B cell (primary cell): Measurements from ENCODE around the gene HSD17B14. TPM values are rescaled to one million over a fixed set of nuclear protein-coding genes. Genes with fewer than 3 reads are reported as not detected.

ENCODE experiments used
- ATAC-seq: fragments of 200-7000 bp; cut with Tn5 transposase; one replicate; pipeline ENCODE4 v1.10.0; 2021; ENCODE audit warnings: low read depth, mild to moderate bottlenecking, moderate number of reproducible peaks, moderate library complexity
- CTCF ChIA-PET: fragments of 350-600 bp; sonication (Branson Sonifier 250); formaldehyde crosslinking; loops from one replicate; lab custom pipeline; 2021; ENCODE audit warnings: antibody characterized with exemption, inconsistent platforms; lab: Charles Lee
- POLR2A ChIA-PET: fragments of 350-600 bp; sonication (Branson Sonifier 250); formaldehyde crosslinking; loops from one replicate; lab custom pipeline; 2021; ENCODE audit warnings: antibody characterized with exemption; lab: Charles Lee
- DNase-seq: peaks from one replicate; pipeline ENCODE4 v3.0.0; 2013
- H2AFZ ChIP-seq: 2 replicates; pipeline ENCODE4 v1.6.1; 2012; ENCODE audit warnings: mild to moderate bottlenecking, low read depth, low read length; ENCODE audit not compliant: insufficient read depth, poor library complexity, severe bottlenecking
- H3K27ac ChIP-seq, 2 donors: 1 replicate in 1 of 2; 2 replicates in 1 of 2; pipeline ENCODE4 v1.5.1; 2012 to 2013; ENCODE audit warnings: low read length in 2 of 2, mild to moderate bottlenecking in 2 of 2, moderate library complexity in 1 of 2
- H3K27me3 ChIP-seq, 4 experiments: fragments of 200-600 bp in 1 of 4; sonication (generic) in 1 of 4; replicated peaks in 1 of 4; 1 replicate in 2 of 4; 2 replicates in 2 of 4; pipeline versions ENCODE4 v1.6.1 to v1.7.0; 2013 to 2016; ENCODE audit warnings: low read length in 3 of 4, mild to moderate bottlenecking in 2 of 4, mixed read lengths in 1 of 4, moderate library complexity in 1 of 4; ENCODE audit not compliant: insufficient read depth in 4 of 4, control insufficient read depth in 3 of 4; ENCODE audit errors: control extremely low read depth in 1 of 4
- H3K36me3 ChIP-seq, 2 experiments: replicated peaks in 1 of 2; 1 replicate in 1 of 2; 2 replicates in 1 of 2; pipeline versions ENCODE4 v1.6.1 to v1.7.1; 2013; ENCODE audit warnings: low read length in 1 of 2; ENCODE audit not compliant: insufficient read depth in 2 of 2, control insufficient read depth in 1 of 2; ENCODE audit errors: control extremely low read depth in 1 of 2, extremely low read depth in 1 of 2
- H3K4me1 ChIP-seq, 2 donors: fragments of 200-600 bp in 1 of 2; sonication (generic) in 1 of 2; 1 replicate in 1 of 2; 2 replicates in 1 of 2; pipeline versions ENCODE4 v1.5.1 to v1.6.1; 2013 to 2017; ENCODE audit warnings: low read length in 2 of 2; ENCODE audit not compliant: control insufficient read depth in 2 of 2, insufficient read depth in 2 of 2
- H3K4me2 ChIP-seq: replicated peaks from 2 replicates; pipeline ENCODE3; 2012; ENCODE audit warnings: mild to moderate bottlenecking, low read depth, low read length; ENCODE audit not compliant: poor library complexity, severe bottlenecking
- H3K4me3 ChIP-seq, 5 experiments: fragments of 200-600 bp in 1 of 5; sonication (generic) in 1 of 5; 1 replicate in 3 of 5; 2 replicates in 2 of 5; pipeline versions ENCODE4 v1.5.1 to v1.7.0; 2011 to 2016; ENCODE audit warnings: low read length in 4 of 5, mild to moderate bottlenecking in 4 of 5, low read depth in 2 of 5, control low read depth in 1 of 5, moderate library complexity in 1 of 5; ENCODE audit not compliant: insufficient read depth in 1 of 5; ENCODE audit errors: control extremely low read depth in 1 of 5, extremely low read depth in 1 of 5
- H3K79me2 ChIP-seq: fragments of 200-600 bp; sonication (generic); one replicate; pipeline ENCODE4 v1.6.0; 2016; ENCODE audit warnings: low read length; ENCODE audit not compliant: control insufficient read depth, insufficient read depth
- H3K9ac ChIP-seq: fragments of 200-600 bp; sonication (generic); 2 replicates; pipeline ENCODE4 v1.6.1; 2017; ENCODE audit warnings: mild to moderate bottlenecking, low read length, moderate library complexity
- H3K9me3 ChIP-seq, 3 donors: one replicate each; pipeline versions ENCODE4 v1.6.1 to v1.7.1; 2013; ENCODE audit warnings: low read length in 2 of 3; ENCODE audit not compliant: control insufficient read depth in 2 of 3, insufficient read depth in 1 of 3; ENCODE audit errors: control extremely low read depth in 1 of 3
- H4K20me1 ChIP-seq: 2 replicates; pipeline ENCODE4 v1.6.0; 2012; ENCODE audit warnings: mild to moderate bottlenecking, low read length; ENCODE audit not compliant: insufficient read depth, control insufficient read depth, poor library complexity, severe bottlenecking
- H3K27ac Mint-ChIP-seq: one replicate; pipeline ENCODE4 v1.8.0; 2021; ENCODE audit warnings: mixed read lengths
- H3K27me3 Mint-ChIP-seq: one replicate; pipeline ENCODE4 v1.8.0; 2021; ENCODE audit warnings: mixed read lengths
- H3K4me1 Mint-ChIP-seq: one replicate; pipeline ENCODE4 v1.8.0; 2021; ENCODE audit warnings: mixed read lengths
- H3K4me3 Mint-ChIP-seq: one replicate; pipeline ENCODE4 v1.8.0; 2021; ENCODE audit warnings: mixed read lengths
- H3K9me3 Mint-ChIP-seq: one replicate; pipeline ENCODE4 v1.8.0; 2022; ENCODE audit warnings: mixed read lengths; ENCODE audit not compliant: insufficient read depth
- CTCF ChIP-seq: fragments of 200-600 bp; IDR thresholded peaks from one replicate; pipeline ENCODE4 v1.8.0; 2022; ENCODE audit warnings: antibody characterized with exemption, mild to moderate bottlenecking
- EZH2 ChIP-seq: IDR thresholded peaks from 2 replicates; pipeline ENCODE4 v1.6.1; 2012; ENCODE audit warnings: borderline replicate concordance, low read depth, mild to moderate bottlenecking, moderate library complexity, low read length; ENCODE audit not compliant: insufficient read depth, poor library complexity, severe bottlenecking
- WGBS: methylation state at CpG from one replicate; pipeline ENCODE4 v1.1.5; 2013; ENCODE audit warnings: missing lambda C conversion rate; ENCODE audit not compliant: insufficient coverage; 5-methylcytosine and 5-hydroxymethylcytosine counted together
- intact Hi-C: fragments of 100-400 bp; cut with micrococcal nuclease; formaldehyde crosslinking; loops from one replicate; pipeline ENCODE4 v1.10.0; 2022
- polyA plus RNA-seq: library from polyadenylated mRNA; depleted of rRNA; stranded (reverse); fragments of >200 nt; gene quantifications from 2 replicates; pipeline ENCODE4 v1.2.3, GENCODE V29; 2012
- total RNA-seq, 2 donors: library from RNA; stranded (reverse); fragments of 120-200 nt in 1 of 2; gene quantifications; 1 replicate in 1 of 2; 2 replicates in 1 of 2; pipeline versions ENCODE4 v1.2.3 to v1.2.4, GENCODE V29; 2013 to 2022

Gene HSD17B14
- total and polyA plus RNA-seq, 2 donors (not counting 1 experiment from before 2014, with no cell fraction given): 2.5 to 2.9 TPM

DNA sequence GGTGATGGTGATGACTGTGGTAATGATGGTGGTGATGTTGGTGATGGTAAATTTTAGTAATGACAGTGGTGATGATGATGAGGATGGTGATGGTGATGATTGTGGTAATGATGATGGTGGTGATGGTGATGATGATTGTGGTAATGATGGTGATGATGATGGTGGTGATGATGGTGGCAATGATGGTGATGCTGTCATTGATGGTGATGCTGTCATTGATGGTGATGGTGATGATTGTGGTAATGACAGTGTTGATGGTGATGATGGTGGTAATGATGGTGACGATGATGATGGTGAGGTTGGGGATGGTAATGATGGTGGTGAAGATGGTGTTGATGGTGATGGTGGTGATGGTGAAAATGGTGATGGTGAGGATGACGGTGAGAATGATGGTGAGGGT lies 13.8 kb downstream of the HSD17B14 start:
- Mint-ChIP-seq H3K27me3 (no peaks in the 10 kb centered on the region), H3K27ac (no peak overlapping the region), H3K4me3 (no peak overlapping the region), H3K9me3 (no peaks in the 10 kb centered on the region), H3K4me1 (no peaks in the 10 kb centered on the region)
- POLR2A ChIA-PET: no interaction called here
- H3K9me3 ChIP-seq: peaks cover 0 to 3% (median 0%) of the 10 kb centered on the region in 3 donors
- no peak for DNase-seq
- no peaks in the 10 kb centered on the region for H3K79me2 ChIP-seq
- H3K4me1 ChIP-seq: no peaks in the 10 kb centered on the region
- no peak overlapping the region for H3K4me2 ChIP-seq
- CTCF ChIA-PET: no interaction called here
- H3K27me3 ChIP-seq: no peaks in the 10 kb centered on the region
- H3K4me3 ChIP-seq: no peak overlapping the region
- no peak overlapping the region for H3K9ac ChIP-seq
- H3K36me3 ChIP-seq: no peaks in the 10 kb centered on the region
- no peaks in the 10 kb centered on the region for H4K20me1 ChIP-seq
- H3K27ac ChIP-seq: no peak overlapping the region
- H2AFZ ChIP-seq: no peak overlapping the region
- no peak for ATAC-seq
- intact Hi-C loops: no loop called here
- TF ChIP-seq EZH2 (no peak), CTCF (no peak)
- 100% methylated on average over 2 of the region's 2 CpGs for WGBS

DNA sequence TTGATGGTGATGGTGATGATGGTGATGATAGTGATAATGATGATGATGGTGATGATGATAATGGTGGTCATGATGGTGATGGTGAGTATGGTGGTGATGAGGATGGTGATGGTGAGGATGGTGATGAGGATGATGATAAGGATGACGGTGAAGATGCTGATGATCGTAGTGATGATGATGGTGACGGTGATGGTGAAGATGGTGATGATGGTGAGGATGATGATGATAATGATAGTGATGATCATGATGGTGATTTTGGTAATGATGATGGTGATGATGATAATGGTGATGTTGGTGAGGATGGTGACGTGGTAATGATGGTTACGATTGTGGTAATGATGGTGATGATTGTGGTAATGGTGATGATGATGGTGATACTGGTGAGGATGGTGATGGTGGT lies 14.7 kb downstream of the HSD17B14 start:
- Mint-ChIP-seq H3K4me3 (no peak overlapping the region), H3K9me3 (no peaks in the 10 kb centered on the region)
- TF ChIP-seq EZH2 (no peak), CTCF (no peak)

More for the DNA sequence above, 14.7 kb downstream of the HSD17B14 start:
- DNase-seq (no peak), ATAC-seq (no peak)
- no peak overlapping the region for H2AFZ ChIP-seq
- no peak overlapping the region for H3K27ac ChIP-seq
- H3K4me3 ChIP-seq: no peak overlapping the region
- peaks cover 0 to 1% (median 0%) of the 10 kb centered on the region in 3 donors for H3K9me3 ChIP-seq
- H3K4me1 ChIP-seq: no peaks in the 10 kb centered on the region
- Mint-ChIP-seq H3K4me1 (no peaks in the 10 kb centered on the region), H3K27ac (no peak overlapping the region), H3K27me3 (no peaks in the 10 kb centered on the region)
- no peak overlapping the region for H3K9ac ChIP-seq
- H3K36me3 ChIP-seq: no peaks in the 10 kb centered on the region
- H4K20me1 ChIP-seq: no peaks in the 10 kb centered on the region
- H3K79me2 ChIP-seq: no peaks in the 10 kb centered on the region
- H3K27me3 ChIP-seq: no peaks in the 10 kb centered on the region
- intact Hi-C loops: no loop called here
- ChIA-PET POLR2A (no interaction called here), CTCF (interaction anchor here (0.8 kb wide), 1 partner anchor 23 kb away, joined by 4 read pairs; no protein-coding TSS in a partner anchor)
- WGBS: 77% methylated on average over 5 of the region's 5 CpGs
- no peak overlapping the region for H3K4me2 ChIP-seq
